Skeletal muscle satellite cell (primary cell): Measurements from ENCODE around the gene RGL1.

Experiments used
- H3K27me3 ChIP-seq: 2 replicates; pipeline ENCODE4 v1.7.0; 2013; ENCODE audit warnings: low read length; ENCODE audit not compliant: control insufficient read depth, insufficient read depth
- H3K36me3 ChIP-seq: 2 replicates; pipeline ENCODE4 v1.7.0; 2013; ENCODE audit warnings: mild to moderate bottlenecking, control low read depth, low read length; ENCODE audit not compliant: insufficient read depth
- H3K4me1 ChIP-seq: 2 replicates; pipeline ENCODE4 v1.7.0; 2013; ENCODE audit warnings: low read length; ENCODE audit not compliant: control insufficient read depth, insufficient read depth
- H3K4me2 ChIP-seq: 2 replicates; pipeline ENCODE4 v1.7.0; 2013; ENCODE audit warnings: mild to moderate bottlenecking, low read length
- H3K4me3 ChIP-seq: 2 replicates; pipeline ENCODE4 v1.7.0; 2013; ENCODE audit warnings: low read length
- H3K9ac ChIP-seq: 2 replicates; pipeline ENCODE4 v1.7.0; 2013; ENCODE audit warnings: mild to moderate bottlenecking, low read depth, low read length, moderate library complexity
- H3K9me3 ChIP-seq: replicated peaks from 2 replicates; pipeline ENCODE4 v1.7.0; 2013; ENCODE audit warnings: mild to moderate bottlenecking, control low read depth, low read length

The RGL1 gene

GRCh38 chr1:183827801-183828200 is 22.9 kb downstream of the RGL1 start:
- H3K4me3 ChIP-seq, result no peak overlapping the region
- no peaks in the 10 kb centered on the region for H3K9me3 ChIP-seq
- H3K9ac ChIP-seq, result no peak overlapping the region
- no peak overlapping the region for H3K4me2 ChIP-seq
- H3K27me3 ChIP-seq, result no peaks in the 10 kb centered on the region
- peaks cover 3% of the 10 kb centered on the region for H3K4me1 ChIP-seq
- no peaks in the 10 kb centered on the region for H3K36me3 ChIP-seq

GRCh38 chr1:183830389-183830788 is 25.5 kb downstream of the RGL1 start:
- Histone ChIP-seq H3K36me3 (no peaks in the 10 kb centered on the region), H3K4me1 (no peaks in the 10 kb centered on the region), H3K4me3 (no peak overlapping the region), H3K27me3 (no peaks in the 10 kb centered on the region), H3K9me3 (no peaks in the 10 kb centered on the region), H3K9ac (no peak overlapping the region), H3K4me2 (no peak overlapping the region)

- H3K9me3 ChIP-seq, result no peaks in the 10 kb centered on the region
- H3K4me2 ChIP-seq, result no peak overlapping the region
- H3K4me1 ChIP-seq, result no peaks in the 10 kb centered on the region
- no peaks in the 10 kb centered on the region for H3K27me3 ChIP-seq
- no peak overlapping the region for H3K9ac ChIP-seq
- H3K4me3 ChIP-seq, result no peak overlapping the region
- H3K36me3 ChIP-seq, result no peaks in the 10 kb centered on the region
Measured at GRCh38 chr1:183831311-183831710, 26.4 kb downstream of the RGL1 start.

- H3K9me3 ChIP-seq, result no peaks in the 10 kb centered on the region
- H3K36me3 ChIP-seq, result no peaks in the 10 kb centered on the region
- H3K9ac ChIP-seq, result no peak overlapping the region
- no peaks in the 10 kb centered on the region for H3K27me3 ChIP-seq
- no peak overlapping the region for H3K4me3 ChIP-seq
- H3K4me2 ChIP-seq, result no peak overlapping the region
- no peaks in the 10 kb centered on the region for H3K4me1 ChIP-seq
Measured at GRCh38 chr1:183832459-183832858, 27.5 kb downstream of the RGL1 start.

GRCh38 chr1:183834568-183834967 is 29.6 kb downstream of the RGL1 start:
- H3K4me3 ChIP-seq, result no peak overlapping the region
- no peaks in the 10 kb centered on the region for H3K4me1 ChIP-seq
- H3K4me2 ChIP-seq, result no peak overlapping the region

GRCh38 chr1:183836598-183836997 is 31.7 kb downstream of the RGL1 start:
- Histone ChIP-seq H3K9me3 (no peaks in the 10 kb centered on the region), H3K27me3 (no peaks in the 10 kb centered on the region), H3K36me3 (peaks cover 3% of the 10 kb centered on the region)

More at GRCh38 chr1:183834568-183834967, 29.6 kb downstream of the RGL1 start:
- Histone ChIP-seq H3K9ac (no peak overlapping the region), H3K9me3 (no peaks in the 10 kb centered on the region), H3K36me3 (peaks cover 3% of the 10 kb centered on the region), H3K27me3 (no peaks in the 10 kb centered on the region)

GRCh38 chr1:183837062-183837461 is 32.1 kb downstream of the RGL1 start:
- Histone ChIP-seq H3K4me3 (no peak overlapping the region), H3K27me3 (no peaks in the 10 kb centered on the region), H3K9me3 (no peaks in the 10 kb centered on the region), H3K4me2 (no peak overlapping the region), H3K4me1 (peaks cover 21% of the 10 kb centered on the region), H3K9ac (no peak overlapping the region), H3K36me3 (peaks cover 3% of the 10 kb centered on the region)

More at GRCh38 chr1:183836598-183836997, 31.7 kb downstream of the RGL1 start:
- Histone ChIP-seq H3K4me1 (peaks cover 16% of the 10 kb centered on the region), H3K4me2 (no peak overlapping the region), H3K4me3 (no peak overlapping the region), H3K9ac (no peak overlapping the region)

- Histone ChIP-seq H3K9ac (no peak overlapping the region), H3K4me2 (no peak overlapping the region), H3K4me3 (no peak overlapping the region), H3K4me1 (peaks cover 31% of the 10 kb centered on the region), H3K9me3 (no peaks in the 10 kb centered on the region), H3K36me3 (peaks cover 3% of the 10 kb centered on the region), H3K27me3 (no peaks in the 10 kb centered on the region)
Measured at GRCh38 chr1:183838221-183838620, 33.3 kb downstream of the RGL1 start.

GRCh38 chr1:183840140-183840539 is 35.2 kb downstream of the RGL1 start:
- Histone ChIP-seq H3K9ac (no peak overlapping the region), H3K4me2 (no peak overlapping the region), H3K4me3 (no peak overlapping the region), H3K9me3 (no peaks in the 10 kb centered on the region), H3K4me1 (peaks cover 39% of the 10 kb centered on the region), H3K36me3 (peaks cover 3% of the 10 kb centered on the region), H3K27me3 (no peaks in the 10 kb centered on the region)

GRCh38 chr1:183841550-183841949 is 36.6 kb downstream of the RGL1 start:
- Histone ChIP-seq H3K4me3 (no peak overlapping the region), H3K9ac (no peak overlapping the region), H3K4me1 (peaks cover 45% of the 10 kb centered on the region), H3K27me3 (no peaks in the 10 kb centered on the region), H3K9me3 (no peaks in the 10 kb centered on the region), H3K36me3 (peaks cover 3% of the 10 kb centered on the region), H3K4me2 (peak overlapping the region; percentile 66)

GRCh38 chr1:183841950-183842794 is 37.3 kb downstream of the RGL1 start:
- H3K36me3 ChIP-seq, result peaks cover 3% of the 10 kb centered on the region
- no peaks in the 10 kb centered on the region for H3K9me3 ChIP-seq
- peak overlapping the region; percentile 42 for H3K9ac ChIP-seq
- H3K27me3 ChIP-seq, result no peaks in the 10 kb centered on the region
- peak overlapping the region; percentile 66 for H3K4me2 ChIP-seq
- H3K4me1 ChIP-seq, result peaks cover 45% of the 10 kb centered on the region
- H3K4me3 ChIP-seq, result peak overlapping the region; percentile 4

- Histone ChIP-seq H3K9me3 (no peaks in the 10 kb centered on the region), H3K9ac (peak overlapping the region; percentile 42), H3K27me3 (no peaks in the 10 kb centered on the region), H3K4me2 (peak overlapping the region; percentile 66), H3K4me3 (no peak overlapping the region), H3K36me3 (peaks cover 3% of the 10 kb centered on the region), H3K4me1 (peaks cover 45% of the 10 kb centered on the region)
Measured at GRCh38 chr1:183842795-183843144, 37.9 kb downstream of the RGL1 start.
